Activated B cell treated with CpG ODN at 0.5 μM for 24 hours (primary cell): Measurements from ENCODE around the gene LAMB3. TPM values are rescaled to one million over a fixed set of nuclear protein-coding genes. Genes with fewer than 3 reads are reported as not detected.

Experiments used
- ATAC-seq: fragments of 200-7000 bp; cut with Tn5 transposase; one replicate; pipeline ENCODE4 v1.10.0; 2021; ENCODE audit warnings: low read depth, mild to moderate bottlenecking, moderate library complexity
- CTCF ChIA-PET: fragments of 350-600 bp; sonication (Branson Sonifier 250); formaldehyde crosslinking; loops from one replicate; lab custom pipeline; 2021; ENCODE audit warnings: antibody characterized with exemption; lab: Charles Lee
- POLR2A ChIA-PET: fragments of 350-600 bp; sonication (Branson Sonifier 250); formaldehyde crosslinking; loops from one replicate; lab custom pipeline; 2021; ENCODE audit warnings: antibody characterized with exemption; lab: Charles Lee
- DNase-seq: peaks from one replicate; pipeline ENCODE4 v3.0.0; 2022
- H3K27ac Mint-ChIP-seq: one replicate; pipeline ENCODE4 v1.8.0; 2020; ENCODE audit warnings: mixed read lengths
- H3K27me3 Mint-ChIP-seq: one replicate; pipeline ENCODE4 v1.8.0; 2021; ENCODE audit warnings: mixed read lengths
- H3K36me3 Mint-ChIP-seq: one replicate; pipeline ENCODE4 v1.8.0; 2021; ENCODE audit warnings: low read depth, mixed read lengths
- H3K4me1 Mint-ChIP-seq: one replicate; pipeline ENCODE4 v1.8.0; 2021; ENCODE audit warnings: mixed read lengths
- H3K4me3 Mint-ChIP-seq: one replicate; pipeline ENCODE4 v1.8.0; 2020; ENCODE audit warnings: mild to moderate bottlenecking, mixed read lengths
- H3K9me3 Mint-ChIP-seq: one replicate; pipeline ENCODE4 v1.8.0; 2020; ENCODE audit warnings: mixed read lengths
- intact Hi-C: fragments of 100-400 bp; cut with micrococcal nuclease; formaldehyde crosslinking; loops from one replicate; pipeline ENCODE4 v1.15.1; 2024
- total RNA-seq: library from RNA; stranded (reverse); gene quantifications from 2 replicates; pipeline ENCODE4 v1.2.3, GENCODE V29; 2022
- TF ChIP-seq, protein P1 (sequence below): fragments of 200-600 bp; IDR thresholded peaks from one replicate; pipeline ENCODE4 v1.8.0; 2022; ENCODE audit warnings: antibody characterized with exemption, mild to moderate bottlenecking

LAMB3 gene
- total RNA-seq, 1 donor from 2014 or later = 0.35 TPM

DNA sequence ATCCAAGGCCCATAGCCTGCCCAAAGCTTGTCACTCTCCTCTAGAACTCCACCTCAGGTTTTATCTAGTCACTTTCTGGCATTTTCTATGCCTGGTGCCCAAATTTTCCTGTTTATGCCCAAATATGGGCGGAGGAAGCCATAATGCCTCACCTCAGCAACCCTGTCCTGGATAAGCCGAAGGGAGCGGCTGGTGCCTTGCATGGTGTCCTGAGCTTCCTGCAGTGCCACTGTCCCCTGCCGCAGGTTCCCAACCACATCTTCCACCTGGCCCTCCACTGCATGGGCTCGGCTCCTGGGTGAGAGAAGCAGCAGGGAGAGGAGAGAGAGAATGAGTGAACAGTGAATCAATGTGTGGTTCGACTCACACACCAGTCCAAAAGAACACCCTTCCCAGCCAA lies 34.5 kb downstream of the LAMB3 start:
- intact Hi-C loops = no loop called here
- ATAC-seq (no peak), DNase-seq (no peak)
- Mint-ChIP-seq H3K27me3 (peaks cover 11% of the 10 kb centered on the region), H3K36me3 (no peaks in the 10 kb centered on the region), H3K9me3 (no peaks in the 10 kb centered on the region), H3K4me3 (no peak overlapping the region), H3K4me1 (no peaks in the 10 kb centered on the region), H3K27ac (no peak overlapping the region)
- POLR2A ChIA-PET = no interaction called here
- TF ChIP-seq, protein P1, sequence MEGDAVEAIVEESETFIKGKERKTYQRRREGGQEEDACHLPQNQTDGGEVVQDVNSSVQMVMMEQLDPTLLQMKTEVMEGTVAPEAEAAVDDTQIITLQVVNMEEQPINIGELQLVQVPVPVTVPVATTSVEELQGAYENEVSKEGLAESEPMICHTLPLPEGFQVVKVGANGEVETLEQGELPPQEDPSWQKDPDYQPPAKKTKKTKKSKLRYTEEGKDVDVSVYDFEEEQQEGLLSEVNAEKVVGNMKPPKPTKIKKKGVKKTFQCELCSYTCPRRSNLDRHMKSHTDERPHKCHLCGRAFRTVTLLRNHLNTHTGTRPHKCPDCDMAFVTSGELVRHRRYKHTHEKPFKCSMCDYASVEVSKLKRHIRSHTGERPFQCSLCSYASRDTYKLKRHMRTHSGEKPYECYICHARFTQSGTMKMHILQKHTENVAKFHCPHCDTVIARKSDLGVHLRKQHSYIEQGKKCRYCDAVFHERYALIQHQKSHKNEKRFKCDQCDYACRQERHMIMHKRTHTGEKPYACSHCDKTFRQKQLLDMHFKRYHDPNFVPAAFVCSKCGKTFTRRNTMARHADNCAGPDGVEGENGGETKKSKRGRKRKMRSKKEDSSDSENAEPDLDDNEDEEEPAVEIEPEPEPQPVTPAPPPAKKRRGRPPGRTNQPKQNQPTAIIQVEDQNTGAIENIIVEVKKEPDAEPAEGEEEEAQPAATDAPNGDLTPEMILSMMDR = no peak
- CTCF ChIA-PET = no interaction called here

- Mint-ChIP-seq H3K9me3 (no peaks in the 10 kb centered on the region), H3K27me3 (peaks cover 11% of the 10 kb centered on the region), H3K36me3 (no peaks in the 10 kb centered on the region), H3K4me3 (no peak overlapping the region), H3K27ac (no peak overlapping the region), H3K4me1 (no peaks in the 10 kb centered on the region)
- ChIA-PET POLR2A (no interaction called here), CTCF (no interaction called here)
- ATAC-seq = no peak
- intact Hi-C loops = no loop called here
- no peak for DNase-seq
- TF ChIP-seq, protein P1 = no peak
These were observed 35.1 kb downstream of the LAMB3 start for GRCh38 chr1:209617047-209617673.

- Mint-ChIP-seq H3K36me3 (no peaks in the 10 kb centered on the region), H3K27me3 (peaks cover 11% of the 10 kb centered on the region), H3K4me3 (no peak overlapping the region), H3K27ac (no peak overlapping the region), H3K4me1 (no peaks in the 10 kb centered on the region), H3K9me3 (no peaks in the 10 kb centered on the region)
- CTCF ChIA-PET = no interaction called here
- DNase-seq = no peak
- intact Hi-C loops = no loop called here
- no peak for ATAC-seq
- POLR2A ChIA-PET = no interaction called here
- TF ChIP-seq, protein P1 = no peak
These were observed 35.7 kb downstream of the LAMB3 start for GRCh38 chr1:209616366-209617046.

GRCh38 chr1:209614906-209615305 lies 37.3 kb downstream of the LAMB3 start:
- Mint-ChIP-seq H3K36me3 (no peaks in the 10 kb centered on the region), H3K27ac (no peak overlapping the region), H3K9me3 (no peaks in the 10 kb centered on the region), H3K4me1 (no peaks in the 10 kb centered on the region), H3K27me3 (peaks cover 11% of the 10 kb centered on the region), H3K4me3 (no peak overlapping the region)
- ChIA-PET POLR2A (no interaction called here), CTCF (no interaction called here)
- DNase-seq = no peak
- intact Hi-C loops = no loop called here
- TF ChIP-seq, protein P1 = no peak
- no peak for ATAC-seq

DNA sequence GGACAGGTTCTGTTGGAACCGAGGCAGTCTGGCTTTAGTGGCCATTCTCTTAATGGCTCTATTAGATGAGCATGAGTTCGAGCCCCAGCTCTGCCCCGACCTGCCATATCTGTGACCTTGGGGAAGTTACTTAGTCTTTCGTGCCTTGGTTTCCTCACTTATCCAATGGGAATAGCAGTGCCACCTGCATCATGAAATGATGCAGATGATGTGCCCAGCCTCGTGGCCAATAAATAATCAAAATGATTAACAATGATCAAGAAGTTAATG lies 38.1 kb downstream of the LAMB3 start:
- intact Hi-C loops = no loop called here
- no peak overlapping the region for H3K4me3 Mint-ChIP-seq
- ATAC-seq (no peak), DNase-seq (no peak)
- TF ChIP-seq, protein P1 = no peak
- CTCF ChIA-PET = no interaction called here
- no peaks in the 10 kb centered on the region for H3K9me3 Mint-ChIP-seq
- H3K27me3 Mint-ChIP-seq = peaks cover 10% of the 10 kb centered on the region
- POLR2A ChIA-PET = no interaction called here
- no peak overlapping the region for H3K27ac Mint-ChIP-seq
- H3K4me1 Mint-ChIP-seq = no peaks in the 10 kb centered on the region
- no peaks in the 10 kb centered on the region for H3K36me3 Mint-ChIP-seq
